HepG2 (cell line): Measurements from ENCODE around the gene VAMP2. TPM values are rescaled to one million over a fixed set of nuclear protein-coding genes. Genes with fewer than 3 reads are reported as not detected.

Source experiments
- ATAD3A ChIP-seq: sonication (generic); formaldehyde crosslinking; IDR thresholded peaks from 2 replicates; pipeline ENCODE4 v1.4.0; 2020; ENCODE audit warnings: missing genetic modification reagents
- ETV6 ChIP-seq: sonication (generic); formaldehyde crosslinking; conservative IDR thresholded peaks from 2 replicates; pipeline ENCODE4 v1.4.0; 2020; ENCODE audit warnings: missing genetic modification reagents
- MAF1 ChIP-seq: sonication (generic); formaldehyde crosslinking; IDR thresholded peaks from 2 replicates; pipeline ENCODE4 v1.5.0; 2020; ENCODE audit warnings: missing genetic modification reagents, borderline replicate concordance
- MBNL3 ChIP-seq: fragments of 250-450 bp; sonication (Bioruptor Pico); conservative IDR thresholded peaks from 2 replicates; pipeline ENCODE4 v1.8.0; 2022; ENCODE audit warnings: mild to moderate bottlenecking, inconsistent platforms
- NCOA2 ChIP-seq: sonication (generic); formaldehyde crosslinking; IDR thresholded peaks from 2 replicates; pipeline ENCODE4 v1.8.0; 2022; ENCODE audit warnings: inconsistent platforms
- PREB ChIP-seq: sonication (generic); formaldehyde crosslinking; IDR thresholded peaks from 2 replicates; pipeline ENCODE4 v1.4.0; 2020; ENCODE audit warnings: missing genetic modification reagents
- RBM22 ChIP-seq: fragments of 200-400 bp; formaldehyde crosslinking; optimal IDR thresholded peaks from 2 replicates; pipeline ENCODE3; 2017; ENCODE audit warnings: mild to moderate bottlenecking, low read length, moderate library complexity
- SETDB1 ChIP-seq: sonication (generic); formaldehyde crosslinking; IDR thresholded peaks from 2 replicates; pipeline ENCODE4 v1.5.1; 2020; ENCODE audit warnings: missing genetic modification reagents, mild to moderate bottlenecking, borderline replicate concordance
- SMC3 ChIP-seq: IDR thresholded peaks from 2 replicates; pipeline ENCODE4 v1.6.1; 2011; ENCODE audit warnings: low read length, improper control_type of control experiment
- SOX13 ChIP-seq, 3 experiments: fragments of 450-650 bp in 1 of 3; sonication (generic) in 1 of 3; formaldehyde crosslinking in 1 of 3; IDR thresholded peaks in 2 of 3; conservative IDR thresholded peaks in 1 of 3; 2 replicates each; pipeline versions ENCODE4 v1.5.0 to v1.6.1; 2016 to 2020; ENCODE audit warnings: antibody characterized with exemption in 1 of 3, mild to moderate bottlenecking in 1 of 3, missing compliant biosample characterization in 1 of 3, missing genetic modification reagents in 1 of 3, moderate library complexity in 1 of 3
- SSRP1 ChIP-seq: IDR thresholded peaks from 2 replicates; pipeline ENCODE4 v1.6.1; 2016; ENCODE audit warnings: control low read depth
- U2AF2 ChIP-seq: fragments of 200-400 bp; formaldehyde crosslinking; IDR thresholded peaks from 2 replicates; pipeline ENCODE4 v1.6.1; 2017; ENCODE audit warnings: low read depth, mild to moderate bottlenecking, low read length
- ZC3H4 ChIP-seq: sonication (generic); formaldehyde crosslinking; IDR thresholded peaks from 2 replicates; pipeline ENCODE4 v1.4.0; 2020; ENCODE audit warnings: missing genetic modification reagents, borderline replicate concordance
- ZFP36L2 ChIP-seq: sonication (generic); formaldehyde crosslinking; IDR thresholded peaks from 2 replicates; pipeline ENCODE4 v1.4.0; 2020; ENCODE audit warnings: missing genetic modification reagents
- ZNF101 ChIP-seq: sonication (generic); formaldehyde crosslinking; IDR thresholded peaks from 2 replicates; pipeline ENCODE4 v1.4.0; 2020; ENCODE audit warnings: mild to moderate bottlenecking, low read depth, missing genetic modification reagents, borderline replicate concordance
- ZNF660 ChIP-seq: sonication (generic); formaldehyde crosslinking; IDR thresholded peaks from 2 replicates; pipeline ENCODE4 v1.5.1; 2020; ENCODE audit warnings: mild to moderate bottlenecking, low read depth, missing genetic modification reagents, borderline replicate concordance
- ZNF768 ChIP-seq: sonication (generic); formaldehyde crosslinking; IDR thresholded peaks from 2 replicates; pipeline ENCODE4 v1.4.0; 2020; ENCODE audit warnings: missing genetic modification reagents
- ZNF792 ChIP-seq: IDR thresholded peaks from 2 replicates; pipeline ENCODE4 v1.6.1; 2016
- polyA plus RNA-seq, 8 experiments: library from polyadenylated mRNA; depleted of rRNA in 3 of 8; stranded (reverse) in 7 of 8; unstranded in 1 of 8; fragments of >200 nt; fragmentation: Illumina TruSeq in 4 of 8; extraction: Trizol in 4 of 8; gene quantifications; 2 replicates each; pipeline versions ENCODE4 v1.2.1 to v1.2.3, GENCODE V29; 2011 to 2016; ENCODE audit warnings: low read depth in 4 of 8, missing spikeins in 1 of 8, mixed read lengths in 1 of 8; ENCODE audit not compliant: insufficient read depth in 1 of 8
- total RNA-seq, 5 experiments: library from RNA; depleted of rRNA; stranded (reverse); fragments of >200 nt; fragmentation: Illumina TruSeq; extraction: Trizol; gene quantifications; 2 replicates each; pipeline ENCODE4 v1.2.3, GENCODE V29; 2016; ENCODE audit warnings: low read depth in 1 of 5
- TF ChIP-seq, protein P1 (sequence below): IDR thresholded peaks from 2 replicates; pipeline ENCODE4 v1.6.1; 2016; ENCODE audit warnings: missing compliant biosample characterization, missing genetic modification reagents, borderline replicate concordance
- TF ChIP-seq, protein P2 (sequence below): sonication (generic); formaldehyde crosslinking; IDR thresholded peaks from 2 replicates; pipeline ENCODE4 v1.5.0; 2020; ENCODE audit warnings: mild to moderate bottlenecking, missing genetic modification reagents, moderate library complexity
- TF ChIP-seq, protein P3 (sequence below): sonication (generic); formaldehyde crosslinking; IDR thresholded peaks from 2 replicates; pipeline ENCODE4 v1.5.1; 2020; ENCODE audit warnings: missing genetic modification reagents, mild to moderate bottlenecking, borderline replicate concordance
- TF ChIP-seq, protein P4 (sequence below): sonication (generic); formaldehyde crosslinking; conservative IDR thresholded peaks from 2 replicates; pipeline ENCODE4 v1.8.0; 2022; ENCODE audit warnings: low read depth, missing genetic modification reagents

Gene VAMP2
- total and polyA plus RNA-seq, 2 of the 13 experiments (the other 11 are each of a cell fraction or from before 2014, with no cell fraction given) = 3.9 to 17.2 TPM

DNA sequence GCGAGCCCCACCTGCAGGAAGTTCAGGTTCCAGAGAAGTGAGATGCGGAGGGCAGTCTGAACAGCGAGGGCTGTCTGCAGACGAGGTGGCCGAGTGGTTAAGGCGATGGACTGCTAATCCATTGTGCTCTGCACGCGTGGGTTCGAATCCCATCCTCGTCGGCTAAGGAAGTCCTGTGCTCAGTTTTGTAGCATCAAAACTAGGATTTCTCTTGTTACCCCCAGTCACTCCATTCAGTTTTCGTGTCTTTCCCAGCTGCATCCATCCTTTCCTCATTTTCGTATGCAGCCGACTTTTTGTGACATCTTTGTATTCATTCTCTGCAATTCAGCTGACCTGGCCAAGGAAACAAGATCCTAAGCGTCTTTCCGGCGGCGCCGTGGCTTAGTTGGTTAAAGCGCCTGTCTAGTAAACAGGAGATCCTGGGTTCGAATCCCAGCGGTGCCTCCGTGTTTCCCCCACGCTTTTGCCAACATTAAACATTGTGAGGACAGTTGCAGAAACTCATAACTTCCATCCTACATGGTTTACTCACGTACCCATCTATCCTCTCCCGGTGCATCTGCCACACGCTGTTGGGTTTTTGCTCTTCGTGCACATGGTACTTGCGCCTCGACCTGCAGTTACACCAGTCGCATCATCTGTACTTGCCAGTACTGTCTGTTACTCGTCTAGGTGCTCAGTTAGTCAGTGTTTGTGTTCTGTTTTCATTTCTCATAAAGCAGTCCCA lies 24.2 kb upstream of the VAMP2 start (continued):
- TF ChIP-seq U2AF2 (no peak), SETDB1 (CRISPR knock-in tag) (no peak), SSRP1 (CRISPR knock-in tag) (peak; percentile 100), MAF1 (CRISPR knock-in tag) (peak; percentile 98), PREB (CRISPR knock-in tag) (0 out of 2 replicates have a peak, but pooled peaks have one; percentile 40), NCOA2 (CRISPR knock-in tag) (peak; percentile 62; the same call in 1 of the 2 replicates), ZNF792 (CRISPR knock-in tag) (peak; percentile 30; the same call in 1 of the 2 replicates), RBM22 (peak; percentile 91), SMC3 (no peak), ETV6 (CRISPR knock-in tag) (no peak; the same call in 1 of the 2 replicates), ZNF768 (0 out of 2 replicates have a peak, but pooled peaks have one; percentile 36), ZNF101 (CRISPR knock-in tag) (no peak), ZNF660 (CRISPR knock-in tag) (no peak), SOX13 (IDR thresholded peaks at IDR 0.05) (no peak), SOX13 (CRISPR knock-in tag; conservative IDR thresholded peaks at IDR 0.05 in 1 of 2, IDR thresholded peaks at IDR 0.05 in 1 of 2) (0 out of 4 replicates have a peak, but pooled peaks of 1 of the 2 experiments have one; percentile 19), MBNL3 (no peak), ZC3H4 (CRISPR knock-in tag) (no peak), ZFP36L2 (0 out of 2 replicates have a peak, but pooled peaks have one; percentile 66), ATAD3A (CRISPR knock-in tag) (no peak)
- TF ChIP-seq, protein P1, sequence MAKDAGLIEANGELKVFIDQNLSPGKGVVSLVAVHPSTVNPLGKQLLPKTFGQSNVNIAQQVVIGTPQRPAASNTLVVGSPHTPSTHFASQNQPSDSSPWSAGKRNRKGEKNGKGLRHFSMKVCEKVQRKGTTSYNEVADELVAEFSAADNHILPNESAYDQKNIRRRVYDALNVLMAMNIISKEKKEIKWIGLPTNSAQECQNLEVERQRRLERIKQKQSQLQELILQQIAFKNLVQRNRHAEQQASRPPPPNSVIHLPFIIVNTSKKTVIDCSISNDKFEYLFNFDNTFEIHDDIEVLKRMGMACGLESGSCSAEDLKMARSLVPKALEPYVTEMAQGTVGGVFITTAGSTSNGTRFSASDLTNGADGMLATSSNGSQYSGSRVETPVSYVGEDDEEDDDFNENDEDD (CRISPR knock-in tag) = no peak
- TF ChIP-seq, protein P2, sequence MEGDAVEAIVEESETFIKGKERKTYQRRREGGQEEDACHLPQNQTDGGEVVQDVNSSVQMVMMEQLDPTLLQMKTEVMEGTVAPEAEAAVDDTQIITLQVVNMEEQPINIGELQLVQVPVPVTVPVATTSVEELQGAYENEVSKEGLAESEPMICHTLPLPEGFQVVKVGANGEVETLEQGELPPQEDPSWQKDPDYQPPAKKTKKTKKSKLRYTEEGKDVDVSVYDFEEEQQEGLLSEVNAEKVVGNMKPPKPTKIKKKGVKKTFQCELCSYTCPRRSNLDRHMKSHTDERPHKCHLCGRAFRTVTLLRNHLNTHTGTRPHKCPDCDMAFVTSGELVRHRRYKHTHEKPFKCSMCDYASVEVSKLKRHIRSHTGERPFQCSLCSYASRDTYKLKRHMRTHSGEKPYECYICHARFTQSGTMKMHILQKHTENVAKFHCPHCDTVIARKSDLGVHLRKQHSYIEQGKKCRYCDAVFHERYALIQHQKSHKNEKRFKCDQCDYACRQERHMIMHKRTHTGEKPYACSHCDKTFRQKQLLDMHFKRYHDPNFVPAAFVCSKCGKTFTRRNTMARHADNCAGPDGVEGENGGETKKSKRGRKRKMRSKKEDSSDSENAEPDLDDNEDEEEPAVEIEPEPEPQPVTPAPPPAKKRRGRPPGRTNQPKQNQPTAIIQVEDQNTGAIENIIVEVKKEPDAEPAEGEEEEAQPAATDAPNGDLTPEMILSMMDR (CRISPR knock-in tag) = peak; percentile 79
- TF ChIP-seq, protein P3, sequence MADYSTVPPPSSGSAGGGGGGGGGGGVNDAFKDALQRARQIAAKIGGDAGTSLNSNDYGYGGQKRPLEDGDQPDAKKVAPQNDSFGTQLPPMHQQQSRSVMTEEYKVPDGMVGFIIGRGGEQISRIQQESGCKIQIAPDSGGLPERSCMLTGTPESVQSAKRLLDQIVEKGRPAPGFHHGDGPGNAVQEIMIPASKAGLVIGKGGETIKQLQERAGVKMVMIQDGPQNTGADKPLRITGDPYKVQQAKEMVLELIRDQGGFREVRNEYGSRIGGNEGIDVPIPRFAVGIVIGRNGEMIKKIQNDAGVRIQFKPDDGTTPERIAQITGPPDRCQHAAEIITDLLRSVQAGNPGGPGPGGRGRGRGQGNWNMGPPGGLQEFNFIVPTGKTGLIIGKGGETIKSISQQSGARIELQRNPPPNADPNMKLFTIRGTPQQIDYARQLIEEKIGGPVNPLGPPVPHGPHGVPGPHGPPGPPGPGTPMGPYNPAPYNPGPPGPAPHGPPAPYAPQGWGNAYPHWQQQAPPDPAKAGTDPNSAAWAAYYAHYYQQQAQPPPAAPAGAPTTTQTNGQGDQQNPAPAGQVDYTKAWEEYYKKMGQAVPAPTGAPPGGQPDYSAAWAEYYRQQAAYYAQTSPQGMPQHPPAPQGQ (CRISPR knock-in tag) = no peak; the same call in 1 of the 2 replicates
- TF ChIP-seq, protein P4, sequence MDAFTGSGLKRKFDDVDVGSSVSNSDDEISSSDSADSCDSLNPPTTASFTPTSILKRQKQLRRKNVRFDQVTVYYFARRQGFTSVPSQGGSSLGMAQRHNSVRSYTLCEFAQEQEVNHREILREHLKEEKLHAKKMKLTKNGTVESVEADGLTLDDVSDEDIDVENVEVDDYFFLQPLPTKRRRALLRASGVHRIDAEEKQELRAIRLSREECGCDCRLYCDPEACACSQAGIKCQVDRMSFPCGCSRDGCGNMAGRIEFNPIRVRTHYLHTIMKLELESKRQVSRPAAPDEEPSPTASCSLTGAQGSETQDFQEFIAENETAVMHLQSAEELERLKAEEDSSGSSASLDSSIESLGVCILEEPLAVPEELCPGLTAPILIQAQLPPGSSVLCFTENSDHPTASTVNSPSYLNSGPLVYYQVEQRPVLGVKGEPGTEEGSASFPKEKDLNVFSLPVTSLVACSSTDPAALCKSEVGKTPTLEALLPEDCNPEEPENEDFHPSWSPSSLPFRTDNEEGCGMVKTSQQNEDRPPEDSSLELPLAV (CRISPR knock-in tag) = no peak
